IPS DF 6.9 (cell line): Measurements from ENCODE around the gene FXYD4.

ENCODE experiments used
- DNase-seq: peaks from one replicate; pipeline ENCODE4 v3.0.0-alpha.2; 2013; ENCODE audit warnings: low read depth, low spot score
- H3K27ac ChIP-seq: one replicate; pipeline ENCODE4 v1.5.1; 2013; ENCODE audit warnings: low read length, control low read depth
- H3K27me3 ChIP-seq: 2 replicates; pipeline ENCODE4 v1.6.1; 2013; ENCODE audit warnings: mild to moderate bottlenecking, low read length; ENCODE audit not compliant: control insufficient read depth, insufficient read depth
- H3K36me3 ChIP-seq: 2 replicates; pipeline ENCODE4 v1.6.1; 2013; ENCODE audit warnings: low read length; ENCODE audit not compliant: control insufficient read depth, insufficient read depth
- H3K4me1 ChIP-seq: 2 replicates; pipeline ENCODE4 v1.6.1; 2013; ENCODE audit warnings: low read length; ENCODE audit not compliant: control insufficient read depth, insufficient read depth
- H3K4me3 ChIP-seq: 2 replicates; pipeline ENCODE4 v1.5.1; 2013; ENCODE audit warnings: mild to moderate bottlenecking, low read length
- H3K9me3 ChIP-seq: 2 replicates; pipeline ENCODE4 v1.6.1; 2013; ENCODE audit warnings: low read length, inconsistent platforms; ENCODE audit not compliant: control insufficient read depth, insufficient read depth
- WGBS: extraction: QIAGEN DNeasy Blood & Tissue Kit; methylation state at CpG from one replicate; pipeline ENCODE4 v1.1.7; 2013; ENCODE audit warnings: mixed read lengths, missing lambda C conversion rate; ENCODE audit not compliant: insufficient read length, insufficient coverage; 5-methylcytosine and 5-hydroxymethylcytosine counted together

Gene FXYD4

GRCh38 chr10:43402880-43403452 lies 31.5 kb downstream of the FXYD4 start:
- Histone ChIP-seq H3K36me3 (0 out of 2 replicates have a peak, but pooled peaks cover 5% of the 10 kb centered on the region), H3K27me3 (no peaks in the 10 kb centered on the region), H3K4me1 (peaks cover 2% of the 10 kb centered on the region), H3K4me3 (no peak overlapping the region), H3K9me3 (no peaks in the 10 kb centered on the region), H3K27ac (no peak overlapping the region)
- no peak for DNase-seq
- no CpG with 5 or more reads among the region's 7 CpGs for WGBS

GRCh38 chr10:43403911-43404703 lies 32.7 kb downstream of the FXYD4 start:
- Histone ChIP-seq H3K27me3 (no peaks in the 10 kb centered on the region), H3K27ac (no peak overlapping the region), H3K4me3 (no peak overlapping the region), H3K36me3 (0 out of 2 replicates have a peak, but pooled peaks cover 5% of the 10 kb centered on the region), H3K4me1 (no peaks in the 10 kb centered on the region; the same call in 1 of the 2 replicates), H3K9me3 (no peaks in the 10 kb centered on the region)
- DNase-seq = no peak
- WGBS = no CpG with 5 or more reads among the region's 14 CpGs

- H3K27me3 ChIP-seq = no peaks in the 10 kb centered on the region
- no peaks in the 10 kb centered on the region for H3K36me3 ChIP-seq
- H3K4me3 ChIP-seq = no peak overlapping the region
- no peak overlapping the region for H3K27ac ChIP-seq
- no peak for DNase-seq
- no peaks in the 10 kb centered on the region for H3K9me3 ChIP-seq
- H3K4me1 ChIP-seq = no peaks in the 10 kb centered on the region; the same call in 1 of the 2 replicates
- no CpG with 5 or more reads among the region's 6 CpGs for WGBS
Measured at GRCh38 chr10:43404704-43405084, 33.3 kb downstream of the FXYD4 start.

DNA sequence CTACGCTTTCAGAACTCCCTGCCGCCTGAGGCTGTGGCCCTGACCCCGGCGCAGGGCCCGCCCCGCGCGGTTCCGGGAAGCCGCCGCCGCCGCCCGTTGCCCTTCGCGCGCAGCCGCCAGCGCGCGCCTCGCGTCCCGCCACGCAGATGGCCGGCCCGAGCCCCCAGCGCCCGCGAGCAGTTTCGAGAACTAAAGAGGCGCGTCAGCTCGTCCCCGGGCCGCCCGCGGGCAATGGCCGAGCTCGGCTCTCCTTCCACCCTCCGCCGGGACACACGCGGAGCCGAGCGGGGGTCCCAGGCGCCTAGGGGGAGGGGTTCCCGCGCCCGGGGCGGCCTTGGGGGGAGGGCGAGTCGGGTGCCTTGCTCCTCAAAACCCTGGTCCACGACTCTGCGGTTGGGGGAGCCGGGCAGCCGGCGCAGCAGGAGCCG lies 35.7 kb downstream of the FXYD4 start:
- no CpG with 5 or more reads among the region's 59 CpGs for WGBS
- no peaks in the 10 kb centered on the region for H3K9me3 ChIP-seq
- H3K36me3 ChIP-seq = no peaks in the 10 kb centered on the region
- no peaks in the 10 kb centered on the region; the same call in 1 of the 2 replicates for H3K4me1 ChIP-seq
- DNase-seq = no peak
- no peak overlapping the region for H3K27ac ChIP-seq
- H3K27me3 ChIP-seq = no peaks in the 10 kb centered on the region
- H3K4me3 ChIP-seq = peak overlapping the region; percentile 73

GRCh38 chr10:43407576-43408330 lies 36.3 kb downstream of the FXYD4 start:
- no peak for DNase-seq
- no CpG with 5 or more reads among the region's 56 CpGs for WGBS
- no peak overlapping the region for H3K27ac ChIP-seq
- H3K27me3 ChIP-seq = no peaks in the 10 kb centered on the region
- H3K36me3 ChIP-seq = no peaks in the 10 kb centered on the region
- no peaks in the 10 kb centered on the region; the same call in 1 of the 2 replicates for H3K4me1 ChIP-seq
- peak overlapping the region; percentile 73 for H3K4me3 ChIP-seq
- H3K9me3 ChIP-seq = no peaks in the 10 kb centered on the region

DNA sequence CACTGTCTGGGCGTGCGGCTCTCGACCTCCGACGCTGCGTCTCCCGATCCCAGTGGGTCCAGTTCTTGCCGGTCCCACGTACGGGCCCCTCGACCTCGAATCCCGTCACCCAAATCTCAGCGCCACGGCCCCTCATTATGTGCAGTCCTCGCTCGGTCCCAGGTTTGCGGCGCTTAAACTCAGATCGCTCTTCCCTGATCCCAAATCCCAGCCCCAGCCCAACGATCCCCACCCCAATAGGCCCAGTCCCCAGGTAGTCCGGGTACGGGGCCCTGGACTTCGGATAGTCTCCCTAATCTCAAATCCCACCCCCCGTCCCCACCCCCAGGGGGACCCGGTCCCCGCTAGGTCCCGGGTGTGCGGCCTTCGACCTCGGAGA lies 36.9 kb downstream of the FXYD4 start:
- Histone ChIP-seq H3K4me3 (peak overlapping the region; percentile 73), H3K4me1 (no peaks in the 10 kb centered on the region; the same call in 1 of the 2 replicates), H3K27ac (no peak overlapping the region), H3K27me3 (no peaks in the 10 kb centered on the region), H3K9me3 (no peaks in the 10 kb centered on the region), H3K36me3 (no peaks in the 10 kb centered on the region)
- WGBS = no CpG with 5 or more reads among the region's 31 CpGs
- no peak for DNase-seq

- H3K36me3 ChIP-seq = no peaks in the 10 kb centered on the region
- no CpG with 5 or more reads among the region's 68 CpGs for WGBS
- DNase-seq = peak; percentile 88
- H3K27me3 ChIP-seq = no peaks in the 10 kb centered on the region
- no peaks in the 10 kb centered on the region; the same call in 1 of the 2 replicates for H3K4me1 ChIP-seq
- H3K4me3 ChIP-seq = peak within 1 kb of the TSS; percentile 73
- no peaks in the 10 kb centered on the region for H3K9me3 ChIP-seq
- H3K27ac ChIP-seq = no peak within 1 kb of the TSS
Measured at GRCh38 chr10:43408710-43409384, 37.4 kb downstream of the FXYD4 start, which contains the start of gene HNRNPF. Gene HNRNPF (minus strand): TSS chr10:43409186. CDS start chr10:43387884, 21,302 bp downstream.

DNA sequence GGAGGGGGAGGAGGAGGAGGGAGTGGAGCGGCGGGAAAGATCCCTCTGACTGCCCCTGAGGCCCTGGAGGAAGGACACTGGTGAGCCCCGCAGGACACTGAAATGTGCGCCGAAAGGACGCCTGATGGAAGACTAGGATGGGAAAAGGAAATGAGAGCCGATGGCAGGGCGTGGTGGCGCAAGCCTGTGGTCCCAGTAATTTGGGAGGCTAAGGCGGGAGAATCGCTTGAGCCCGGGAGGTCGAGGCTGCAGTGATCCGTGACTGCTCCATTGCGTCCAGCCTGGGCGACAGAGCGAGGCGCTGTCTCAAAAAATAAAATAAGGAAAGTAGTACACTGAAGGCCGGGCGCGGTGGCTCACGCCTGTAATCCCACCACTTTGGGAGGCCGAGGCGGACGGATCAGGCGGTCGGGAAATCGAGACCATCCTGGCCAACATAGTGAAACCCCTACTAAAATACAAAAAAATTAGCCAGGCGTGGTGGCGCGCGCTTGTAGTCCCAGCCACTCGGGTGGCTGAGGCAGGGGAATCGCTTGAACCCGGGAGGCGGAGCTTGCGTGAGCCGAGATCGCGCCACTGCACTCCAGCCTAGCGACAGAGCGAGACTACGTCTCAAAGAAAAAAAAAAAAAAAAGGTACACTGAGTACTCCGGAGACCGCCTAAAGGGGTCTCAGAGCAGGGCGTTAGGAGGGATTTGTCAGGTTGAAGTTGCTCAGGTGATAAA lies 38.1 kb downstream of the FXYD4 start:
- Histone ChIP-seq H3K4me3 (peak overlapping the region; percentile 36; the same call in 1 of the 2 replicates), H3K36me3 (no peaks in the 10 kb centered on the region), H3K4me1 (no peaks in the 10 kb centered on the region; the same call in 1 of the 2 replicates), H3K9me3 (no peaks in the 10 kb centered on the region), H3K27me3 (no peaks in the 10 kb centered on the region), H3K27ac (no peak overlapping the region)
- no peak for DNase-seq
- no CpG with 5 or more reads among the region's 46 CpGs for WGBS

DNA sequence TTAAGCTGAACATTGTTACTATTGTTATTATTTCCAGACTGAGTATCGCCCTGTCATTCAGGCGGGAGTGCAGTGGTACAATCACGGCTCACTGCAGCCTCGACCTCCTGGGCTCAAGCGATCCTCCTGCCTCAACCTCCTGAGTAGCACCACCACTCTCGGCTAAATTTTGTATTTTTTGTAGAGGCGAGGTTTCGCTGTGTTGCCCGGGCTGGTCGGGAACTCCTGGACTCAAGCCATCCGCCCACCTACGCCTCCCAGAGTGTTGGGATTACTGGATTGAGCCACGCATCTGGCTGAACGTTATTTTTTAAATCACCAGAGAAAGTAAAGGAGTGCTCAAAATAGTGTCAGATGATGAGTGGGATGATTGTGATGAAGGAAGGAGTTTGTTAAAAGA lies 38.9 kb downstream of the FXYD4 start:
- Histone ChIP-seq H3K4me1 (no peaks in the 10 kb centered on the region), H3K27ac (no peak overlapping the region), H3K4me3 (no peak overlapping the region), H3K27me3 (no peaks in the 10 kb centered on the region), H3K36me3 (no peaks in the 10 kb centered on the region), H3K9me3 (no peaks in the 10 kb centered on the region)
- DNase-seq = no peak
- WGBS = no CpG with 5 or more reads among the region's 14 CpGs
